Measurements from ENCODE around the gene MYRIP. TPM values are rescaled to one million over a fixed set of nuclear protein-coding genes. Genes with fewer than 3 reads are reported as not detected.

MYRIP gene
- polyA plus RNA-seq, 3 donors, result not detected

DNA sequence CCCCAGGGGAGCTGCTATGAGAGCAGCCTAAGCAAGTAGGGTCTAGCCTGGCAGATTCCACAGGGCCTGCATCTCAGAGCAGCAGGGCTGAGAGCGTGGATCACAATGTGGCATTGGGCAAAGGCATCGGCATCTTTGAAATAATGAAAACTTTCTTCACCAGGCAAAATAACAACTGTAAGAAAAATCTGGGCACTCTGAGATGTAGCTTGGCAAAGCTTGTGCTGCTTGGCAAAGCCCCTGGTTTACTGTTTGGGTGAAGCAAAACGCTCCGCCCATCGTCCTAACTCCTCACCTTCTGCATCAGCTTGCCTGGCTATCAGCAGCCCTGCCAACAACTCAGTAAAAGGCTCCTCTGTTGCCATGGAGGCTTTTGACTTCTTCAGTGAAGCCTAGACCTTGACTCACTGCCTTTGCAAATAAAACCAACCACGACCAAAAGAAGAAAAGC, 287.3 kb downstream of the MYRIP start:
- Mint-ChIP-seq H3K27ac (no peak overlapping the region), H3K4me1 (no peaks in the 10 kb centered on the region), H3K36me3 (no peaks in the 10 kb centered on the region), H3K9me3 (peaks cover 0 to 6% (median 3%) of the 10 kb centered on the region in 7 donors), H3K4me3 (no peak overlapping the region), H3K27me3 (ENCODE audit: low read depth in 3 of 3) (peaks cover 0 to 4% (median 3%) of the 10 kb centered on the region in 3 donors)
- Histone ChIP-seq H3K36me3 (replicated peaks in 1 of 2; ENCODE audit: control insufficient read depth in 1 of 2, insufficient read depth in 2 of 2, low read length in 2 of 2) (no peaks in the 10 kb centered on the region), H4K20me1 (ENCODE audit: insufficient read depth, low read length) (no peaks in the 10 kb centered on the region), H2AFZ (ENCODE audit: insufficient read depth, low read depth, low read length, poor library complexity, severe bottlenecking) (no peak overlapping the region), H3K4me1 (ENCODE audit: control insufficient read depth in 1 of 2, insufficient read depth in 2 of 2, low read length in 2 of 2) (no peaks in the 10 kb centered on the region), H3K9me3 (replicated peaks in 1 of 2; ENCODE audit: control insufficient read depth in 1 of 2, insufficient read depth in 1 of 2, low read length in 2 of 2) (peaks cover 0 to under 1% of the 10 kb centered on the region in 2 donors), H3K27me3 (ENCODE audit: control insufficient read depth in 2 of 2, insufficient read depth in 2 of 2, low read length in 2 of 2) (no peaks in the 10 kb centered on the region), H3K4me3 (replicated peaks in 1 of 3; ENCODE audit: low read depth in 2 of 3, low read length in 3 of 3) (no peak overlapping the region), H3K4me2 (replicated peaks; ENCODE audit: extremely low read depth, low read length, poor library complexity, severe bottlenecking) (no peak overlapping the region), H3K9ac (ENCODE audit: insufficient read depth, low read length, poor library complexity, severe bottlenecking) (no peak overlapping the region), H3K27ac (ENCODE audit: low read depth in 1 of 2, low read length in 2 of 2) (no peak overlapping the region), H3K79me2 (ENCODE audit: insufficient read depth, low read length) (no peaks in the 10 kb centered on the region)
- no peak for DNase-seq
- 100% methylated on average over 2 of the region's 6 CpGs for WGBS (ENCODE audit: insufficient coverage)
- intact Hi-C loops (cut with micrococcal nuclease), result no loop called here
- TF ChIP-seq, protein P1, sequence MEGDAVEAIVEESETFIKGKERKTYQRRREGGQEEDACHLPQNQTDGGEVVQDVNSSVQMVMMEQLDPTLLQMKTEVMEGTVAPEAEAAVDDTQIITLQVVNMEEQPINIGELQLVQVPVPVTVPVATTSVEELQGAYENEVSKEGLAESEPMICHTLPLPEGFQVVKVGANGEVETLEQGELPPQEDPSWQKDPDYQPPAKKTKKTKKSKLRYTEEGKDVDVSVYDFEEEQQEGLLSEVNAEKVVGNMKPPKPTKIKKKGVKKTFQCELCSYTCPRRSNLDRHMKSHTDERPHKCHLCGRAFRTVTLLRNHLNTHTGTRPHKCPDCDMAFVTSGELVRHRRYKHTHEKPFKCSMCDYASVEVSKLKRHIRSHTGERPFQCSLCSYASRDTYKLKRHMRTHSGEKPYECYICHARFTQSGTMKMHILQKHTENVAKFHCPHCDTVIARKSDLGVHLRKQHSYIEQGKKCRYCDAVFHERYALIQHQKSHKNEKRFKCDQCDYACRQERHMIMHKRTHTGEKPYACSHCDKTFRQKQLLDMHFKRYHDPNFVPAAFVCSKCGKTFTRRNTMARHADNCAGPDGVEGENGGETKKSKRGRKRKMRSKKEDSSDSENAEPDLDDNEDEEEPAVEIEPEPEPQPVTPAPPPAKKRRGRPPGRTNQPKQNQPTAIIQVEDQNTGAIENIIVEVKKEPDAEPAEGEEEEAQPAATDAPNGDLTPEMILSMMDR (IDR thresholded peaks at IDR 0.05), result no peak

DNA sequence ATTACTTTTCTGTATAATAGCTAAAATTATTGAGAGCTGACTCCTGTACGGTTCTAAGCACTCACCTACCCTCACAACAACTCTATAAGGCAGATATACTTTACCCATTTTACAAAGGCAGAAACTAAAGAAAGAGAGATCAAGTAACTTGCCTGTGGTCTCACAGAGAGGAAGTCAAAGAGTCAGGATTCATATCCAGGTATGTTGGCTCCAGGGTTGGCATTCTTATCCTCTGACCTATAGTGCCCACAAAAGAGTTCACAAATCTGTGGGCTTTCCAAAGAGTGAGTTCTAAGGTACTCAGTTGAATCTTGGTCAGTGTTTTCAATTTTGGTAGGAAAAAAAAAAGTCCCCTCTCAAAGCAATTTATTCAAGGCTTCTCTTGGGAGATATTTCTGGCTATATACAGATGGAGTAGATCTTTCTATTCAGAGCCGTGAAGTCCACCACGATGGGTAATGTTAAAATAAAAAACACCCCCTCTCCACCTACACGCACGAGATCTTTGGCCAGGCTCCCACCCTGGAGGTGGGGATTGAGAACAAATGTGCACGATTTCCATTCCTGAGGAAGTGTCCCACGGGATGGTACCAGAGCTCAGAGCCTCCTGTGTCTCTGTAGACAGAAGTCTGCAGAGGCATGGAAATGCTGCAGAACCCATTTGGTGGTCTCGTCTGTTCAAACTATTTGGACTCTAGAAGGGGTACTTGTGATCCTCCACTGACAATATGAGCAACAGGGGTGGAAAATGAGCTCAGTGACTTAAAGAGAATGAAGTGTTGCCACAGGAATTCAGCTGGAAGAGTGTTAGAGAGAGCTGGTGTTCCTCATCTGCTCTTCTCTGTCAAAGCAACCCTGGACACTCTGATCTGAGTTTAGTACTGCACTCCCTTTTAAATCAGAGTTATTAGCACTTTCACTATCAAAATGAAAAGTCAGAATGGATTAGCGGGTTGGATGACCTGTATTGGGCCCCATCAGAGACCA, 288.0 kb downstream of the MYRIP start:
- no peaks in the 10 kb centered on the region for H3K4me1 ChIP-seq (ENCODE audit: control insufficient read depth in 1 of 2, insufficient read depth in 2 of 2, low read length in 2 of 2)
- H3K9me3 ChIP-seq (replicated peaks in 1 of 2; ENCODE audit: control insufficient read depth in 1 of 2, insufficient read depth in 1 of 2, low read length in 2 of 2), result peaks cover 0 to 5% of the 10 kb centered on the region in 2 donors
- H3K79me2 ChIP-seq (ENCODE audit: insufficient read depth, low read length), result no peaks in the 10 kb centered on the region
- Mint-ChIP-seq H3K27ac (no peak overlapping the region), H3K36me3 (no peaks in the 10 kb centered on the region), H3K9me3 (peaks cover 0 to 7% (median 4%) of the 10 kb centered on the region in 7 donors), H3K4me3 (no peak overlapping the region), H3K27me3 (ENCODE audit: low read depth in 3 of 3) (peaks cover 0 to 4% (median 3%) of the 10 kb centered on the region in 3 donors), H3K4me1 (no peaks in the 10 kb centered on the region)
- no peak overlapping the region for H2AFZ ChIP-seq (ENCODE audit: insufficient read depth, low read depth, low read length, poor library complexity, severe bottlenecking)
- intact Hi-C loops (cut with micrococcal nuclease), result no loop called here
- WGBS (ENCODE audit: insufficient coverage), result 90% methylated on average over 2 of the region's 9 CpGs
- H3K27me3 ChIP-seq (ENCODE audit: control insufficient read depth in 2 of 2, insufficient read depth in 2 of 2, low read length in 2 of 2), result no peaks in the 10 kb centered on the region
- DNase-seq, result no peak
- H3K36me3 ChIP-seq (replicated peaks in 1 of 2; ENCODE audit: control insufficient read depth in 1 of 2, insufficient read depth in 2 of 2, low read length in 2 of 2), result no peaks in the 10 kb centered on the region
- no peak overlapping the region for H3K4me3 ChIP-seq (replicated peaks in 1 of 3; ENCODE audit: low read depth in 2 of 3, low read length in 3 of 3)
- TF ChIP-seq, protein P1 (IDR thresholded peaks at IDR 0.05), result no peak
- no peak overlapping the region for H3K4me2 ChIP-seq (replicated peaks; ENCODE audit: extremely low read depth, low read length, poor library complexity, severe bottlenecking)
- H3K27ac ChIP-seq (ENCODE audit: low read depth in 1 of 2, low read length in 2 of 2), result no peak overlapping the region
- no peak overlapping the region for H3K9ac ChIP-seq (ENCODE audit: insufficient read depth, low read length, poor library complexity, severe bottlenecking)
- no peaks in the 10 kb centered on the region for H4K20me1 ChIP-seq (ENCODE audit: insufficient read depth, low read length)
